K562 (cell line): Measurements from ENCODE around the gene TEAD3.

Experiments
- FOXA1 ChIP-seq: fragments of 450-650 bp; IDR thresholded peaks from 2 replicates; pipeline ENCODE4 v1.6.1; 2016; ENCODE audit warnings: mild to moderate bottlenecking, borderline replicate concordance
- FOXJ3 ChIP-seq: sonication (generic); formaldehyde crosslinking; IDR thresholded peaks from 2 replicates; pipeline ENCODE4 v1.4.0; 2020; ENCODE audit warnings: mild to moderate bottlenecking, missing genetic modification reagents
- HNRNPK ChIP-seq: fragments of 200-400 bp; formaldehyde crosslinking; IDR thresholded peaks from one replicate; pipeline ENCODE4 v1.6.1; 2018; ENCODE audit warnings: mild to moderate bottlenecking, low read depth, low read length; ENCODE audit not compliant: poor library complexity, severe bottlenecking
- MYBL2 ChIP-seq, 2 experiments: fragments of 450-650 bp in 1 of 2; sonication (generic) in 1 of 2; formaldehyde crosslinking in 1 of 2; IDR thresholded peaks; 2 replicates each; pipeline versions ENCODE4 v1.6.1 to v1.8.1; 2017 to 2022; ENCODE audit warnings: borderline replicate concordance in 1 of 2, inconsistent platforms in 1 of 2, low read depth in 1 of 2, mild to moderate bottlenecking in 1 of 2, missing genetic modification reagents in 1 of 2, moderate library complexity in 1 of 2
- SMAD4 ChIP-seq: fragments of 250-450 bp; sonication (Bioruptor Pico); conservative IDR thresholded peaks from 2 replicates; pipeline ENCODE4 v1.8.0; 2021; ENCODE audit warnings: inconsistent platforms, mild to moderate bottlenecking, moderate library complexity
- ZBTB1 ChIP-seq: sonication (generic); formaldehyde crosslinking; IDR thresholded peaks from 2 replicates; pipeline ENCODE4 v1.8.1; 2023; ENCODE audit warnings: missing genetic modification reagents, low read depth, mild to moderate bottlenecking, borderline replicate concordance
- ZNF124 ChIP-seq: sonication (generic); formaldehyde crosslinking; IDR thresholded peaks from 2 replicates; pipeline ENCODE4 v1.8.1; 2022; ENCODE audit warnings: missing genetic modification reagents

DNA sequence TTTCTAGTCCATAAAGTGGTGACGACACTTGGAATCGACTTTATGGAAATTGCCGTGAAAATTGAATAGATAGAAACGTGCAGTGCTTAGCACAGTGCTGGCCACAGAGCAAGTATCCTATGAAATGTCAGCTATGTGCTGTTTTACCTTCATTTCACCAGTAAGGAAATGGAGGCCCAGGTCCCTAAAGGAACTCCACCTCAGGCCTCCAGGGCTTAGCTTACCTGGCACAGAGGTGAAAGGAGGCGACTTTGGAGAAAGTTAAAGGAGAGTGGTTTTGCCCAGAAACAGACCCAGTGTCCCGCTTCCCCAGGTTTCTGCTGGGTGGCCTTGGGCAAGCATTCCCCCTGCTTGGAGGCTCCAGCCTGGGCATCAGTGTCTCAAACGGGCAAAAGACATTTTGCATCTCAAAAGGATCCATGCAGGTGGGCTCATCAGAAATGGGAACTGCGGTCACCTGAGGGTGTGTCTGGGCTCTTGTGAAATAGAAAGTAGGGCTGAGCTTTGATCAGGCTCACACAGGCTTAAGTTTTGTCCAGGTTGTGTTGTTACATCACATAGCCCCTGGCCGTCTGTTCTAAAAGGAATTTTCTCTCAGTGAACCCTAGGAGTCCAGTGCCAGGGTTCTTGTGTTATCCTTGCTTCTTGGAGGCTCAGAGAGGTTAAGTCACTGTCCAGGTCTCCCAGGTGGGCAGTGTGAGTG lies 22.6 kb upstream of the TEAD3 start:
- TF ChIP-seq HNRNPK (no peak), SMAD4 (CRISPR knock-in tag) (no peak), MYBL2 (IDR thresholded peaks at IDR 0.05; ENCODE audit: low read depth) (no peak), MYBL2 (CRISPR knock-in tag; IDR thresholded peaks at IDR 0.05; ENCODE audit: borderline replicate concordance) (no peak), ZNF124 (CRISPR knock-in tag) (no peak), FOXA1 (no peak), ZBTB1 (CRISPR knock-in tag) (no peak), FOXJ3 (no peak)
